MM.1S (cell line): ENCODE data around the gene TMEM253.

Source experiments
- EZH2phosphoT487 ChIP-seq: fragments of 300-600 bp; sonication (generic); IDR thresholded peaks from 2 replicates; pipeline ENCODE4 v1.6.1; 2018; ENCODE audit warnings: antibody characterized with exemption, low read length
- TF ChIP-seq, protein P1 (sequence below): fragments of 300-600 bp; sonication (generic); IDR thresholded peaks from 2 replicates; pipeline ENCODE4 v1.5.1; 2016; ENCODE audit warnings: antibody characterized with exemption, low read length, mixed read lengths

DNA sequence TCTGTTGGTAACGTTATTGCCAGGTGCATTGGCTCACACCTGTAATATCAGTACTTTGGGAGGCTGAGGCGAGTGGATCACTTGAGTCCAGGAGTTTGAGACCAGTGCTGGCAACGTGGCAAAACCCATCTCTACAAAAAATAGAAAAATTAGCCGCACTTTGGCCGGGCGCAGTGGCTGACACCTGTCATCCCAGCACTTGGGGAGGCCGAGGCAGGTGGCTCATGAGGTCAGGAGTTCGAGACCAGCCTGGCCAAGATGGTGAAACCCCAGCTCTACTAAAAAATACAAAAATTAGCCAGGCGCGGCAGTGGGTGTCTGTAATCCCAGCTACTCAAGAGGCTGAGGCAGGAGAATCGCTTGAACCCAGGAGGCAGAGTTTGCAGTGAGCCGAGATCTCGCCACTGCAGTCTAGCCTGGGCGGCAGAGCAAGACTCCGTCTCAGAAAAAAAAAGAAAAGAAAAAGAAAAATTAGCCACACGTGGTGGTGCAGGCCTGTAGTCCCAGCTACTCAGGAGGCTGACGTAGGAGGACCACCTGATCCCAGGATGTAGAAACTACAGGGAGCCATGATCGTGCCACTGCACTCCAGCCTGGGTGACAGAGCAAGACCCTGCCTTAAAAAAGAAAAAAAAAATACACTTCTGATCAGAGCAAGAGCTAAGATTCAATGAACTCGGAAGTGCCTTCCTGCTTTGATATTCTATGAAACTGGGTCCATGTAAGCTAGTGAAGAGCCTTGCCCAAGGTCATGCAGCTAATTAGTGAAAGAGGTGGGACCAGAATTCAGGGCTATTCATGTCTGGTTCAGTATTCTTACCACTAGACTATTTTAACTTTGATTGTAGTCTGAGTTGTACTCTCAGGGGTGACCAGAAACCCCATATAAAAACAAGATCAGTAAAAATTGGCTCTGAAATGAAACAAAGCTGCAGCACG is 47.4 kb upstream of the TMEM253 start:
- TF ChIP-seq, protein P1, sequence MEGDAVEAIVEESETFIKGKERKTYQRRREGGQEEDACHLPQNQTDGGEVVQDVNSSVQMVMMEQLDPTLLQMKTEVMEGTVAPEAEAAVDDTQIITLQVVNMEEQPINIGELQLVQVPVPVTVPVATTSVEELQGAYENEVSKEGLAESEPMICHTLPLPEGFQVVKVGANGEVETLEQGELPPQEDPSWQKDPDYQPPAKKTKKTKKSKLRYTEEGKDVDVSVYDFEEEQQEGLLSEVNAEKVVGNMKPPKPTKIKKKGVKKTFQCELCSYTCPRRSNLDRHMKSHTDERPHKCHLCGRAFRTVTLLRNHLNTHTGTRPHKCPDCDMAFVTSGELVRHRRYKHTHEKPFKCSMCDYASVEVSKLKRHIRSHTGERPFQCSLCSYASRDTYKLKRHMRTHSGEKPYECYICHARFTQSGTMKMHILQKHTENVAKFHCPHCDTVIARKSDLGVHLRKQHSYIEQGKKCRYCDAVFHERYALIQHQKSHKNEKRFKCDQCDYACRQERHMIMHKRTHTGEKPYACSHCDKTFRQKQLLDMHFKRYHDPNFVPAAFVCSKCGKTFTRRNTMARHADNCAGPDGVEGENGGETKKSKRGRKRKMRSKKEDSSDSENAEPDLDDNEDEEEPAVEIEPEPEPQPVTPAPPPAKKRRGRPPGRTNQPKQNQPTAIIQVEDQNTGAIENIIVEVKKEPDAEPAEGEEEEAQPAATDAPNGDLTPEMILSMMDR = no peak
- TF ChIP-seq EZH2phosphoT487 = no peak
